Limb (tissue), 2 donors: Measurements from ENCODE around the gene TRDN.
"Not testable (repeated sequence)": the region's sequence is repeated elsewhere in the genome, so short reads cannot be mapped to it uniquely, and the experiment has no call there.

Source experiments
- DNase-seq, 2 donors: peaks; one replicate each; pipeline ENCODE4 v3.0.0-alpha.2; 2016; ENCODE audit errors: extremely low spot score in 2 of 2

TRDN gene

DNA sequence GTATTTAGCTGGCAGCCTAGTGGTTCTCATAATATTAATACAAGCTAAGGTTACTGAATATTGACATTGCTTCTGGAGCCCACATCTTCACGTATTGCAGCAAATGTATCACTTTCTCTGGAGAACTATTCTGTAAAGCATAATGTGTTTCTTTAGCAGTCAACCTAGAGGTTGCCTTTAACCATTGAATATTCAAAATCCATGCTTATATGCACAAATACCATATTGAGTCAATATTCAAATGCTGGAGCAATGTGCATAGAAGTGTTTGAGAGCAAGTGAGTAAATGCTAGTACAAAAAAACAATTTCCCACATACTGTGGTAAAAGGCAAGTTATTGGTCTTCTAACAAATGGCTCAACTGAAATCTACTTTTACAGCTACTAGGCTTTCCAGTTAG, 231.8 kb downstream of the TRDN start:
- no peak for DNase-seq

- DNase-seq, result no peak
Measured at GRCh38 chr6:123402052-123402451, 234.7 kb downstream of the TRDN start.

DNA sequence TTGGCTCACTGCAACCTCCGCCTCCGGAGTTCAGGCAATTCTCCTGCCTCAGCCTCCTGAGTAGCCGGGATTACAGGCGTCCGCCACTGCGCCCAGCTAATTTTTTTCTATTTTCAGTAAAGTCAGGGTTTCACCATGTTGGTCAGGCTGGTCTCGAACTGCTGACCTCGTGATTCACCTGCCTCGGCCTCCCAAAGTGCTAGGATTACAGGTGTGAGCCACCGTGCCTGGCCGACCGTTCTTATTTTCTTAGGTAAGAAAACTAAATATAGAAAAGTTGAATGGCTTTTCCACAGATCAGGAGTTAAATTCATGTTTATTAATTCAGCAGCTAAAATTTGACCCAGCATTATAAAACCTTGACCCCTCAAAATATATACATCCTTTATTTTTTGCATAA, 238.7 kb downstream of the TRDN start:
- no peak for DNase-seq

DNA sequence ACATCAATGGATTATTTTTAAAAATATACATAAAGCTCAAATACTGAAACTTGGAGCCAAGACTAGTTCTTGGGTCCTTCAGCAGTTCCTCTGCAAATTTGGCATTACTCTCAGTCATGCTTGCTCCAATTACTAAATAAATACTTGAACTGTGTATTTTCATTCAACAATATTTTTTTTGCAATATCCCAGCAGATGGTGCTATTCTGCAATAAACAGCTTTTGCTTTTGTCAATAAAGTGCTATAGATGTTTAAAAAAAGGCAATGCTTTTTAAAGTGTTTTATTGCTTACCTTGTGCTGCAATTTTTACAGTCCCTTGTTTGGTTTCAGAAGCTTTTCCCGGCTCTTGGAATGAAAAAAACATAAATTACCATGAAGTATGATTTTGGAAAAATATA, 243.4 kb downstream of the TRDN start:
- DNase-seq, result peak in 1 of 2 donors; percentile 51

- no peak for DNase-seq
Measured at GRCh38 chr6:123383718-123384117, 253.0 kb downstream of the TRDN start.

GRCh38 chr6:123380257-123380656, 256.5 kb downstream of the TRDN start:
- DNase-seq, result peak; percentile 10 to 28

GRCh38 chr6:123372737-123373136, 264.0 kb downstream of the TRDN start:
- no peak for DNase-seq

- no peak for DNase-seq
Measured at GRCh38 chr6:123363912-123364311, 272.8 kb downstream of the TRDN start.

DNA sequence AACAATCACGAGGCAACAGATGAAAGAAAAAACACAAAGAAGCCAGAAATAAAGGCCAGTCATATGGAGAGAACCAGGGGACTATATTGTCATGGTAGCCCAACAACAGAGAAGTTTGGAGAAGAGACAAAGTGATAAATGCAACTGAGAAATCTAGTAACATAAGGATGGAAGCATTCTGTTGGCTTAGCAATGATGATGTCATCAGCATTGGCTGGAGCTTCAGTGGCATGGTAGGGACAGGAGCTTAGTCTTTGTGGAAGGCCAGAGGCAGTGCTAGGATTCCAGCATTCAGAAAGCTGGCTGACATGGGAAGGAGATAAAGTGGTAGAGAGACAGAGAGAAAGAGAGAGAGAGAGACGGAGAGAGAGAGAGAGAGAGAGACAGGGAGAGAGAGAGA, 276.4 kb downstream of the TRDN start:
- no peak for DNase-seq

DNA sequence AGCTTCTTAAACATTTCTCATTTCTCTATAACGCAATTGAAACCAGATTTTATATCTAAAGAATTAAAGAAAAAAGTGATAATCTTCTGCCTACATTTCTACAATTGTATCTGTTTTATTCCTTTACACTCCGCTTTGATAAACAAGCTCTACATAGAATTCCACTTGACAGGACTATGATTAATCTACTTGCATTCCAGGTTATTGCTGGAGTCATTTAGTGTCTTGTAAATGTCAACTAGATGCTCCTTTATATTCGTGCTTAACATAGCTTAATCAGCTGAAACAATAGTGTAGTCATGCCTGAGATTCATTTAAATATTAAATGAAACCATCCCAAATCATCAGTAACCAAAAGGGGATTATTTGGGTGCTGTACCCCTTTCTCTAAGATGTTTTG, 284.0 kb downstream of the TRDN start:
- DNase-seq, result no peak

- DNase-seq, result no peak
Measured at GRCh38 chr6:123352279-123352678, 284.5 kb downstream of the TRDN start.

GRCh38 chr6:123343836-123344235, 292.9 kb downstream of the TRDN start:
- no peak for DNase-seq

- DNase-seq, result no peak
Measured at GRCh38 chr6:123338394-123338793, 298.4 kb downstream of the TRDN start.

- DNase-seq, result no peak
Measured at GRCh38 chr6:123333000-123333756, 303.6 kb downstream of the TRDN start.

DNA sequence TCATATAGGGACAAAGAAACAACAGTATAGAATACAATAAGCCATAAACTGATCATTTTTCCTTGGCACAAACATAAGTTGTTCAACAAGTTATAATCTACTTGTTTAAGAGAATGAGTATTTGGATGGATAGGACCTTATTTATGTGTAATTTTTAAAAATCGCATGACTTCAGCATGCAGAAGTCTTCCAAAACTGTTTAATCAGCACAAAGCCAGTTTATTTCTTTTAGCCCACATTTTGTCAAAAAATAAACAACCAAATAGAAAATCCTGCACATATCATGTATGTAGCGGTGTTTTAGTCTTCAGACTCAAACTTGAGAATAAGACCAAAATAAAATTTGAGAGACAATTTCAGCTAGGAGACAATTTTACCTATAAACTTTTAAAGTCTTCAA, 304.7 kb downstream of the TRDN start:
- no peak for DNase-seq

DNA sequence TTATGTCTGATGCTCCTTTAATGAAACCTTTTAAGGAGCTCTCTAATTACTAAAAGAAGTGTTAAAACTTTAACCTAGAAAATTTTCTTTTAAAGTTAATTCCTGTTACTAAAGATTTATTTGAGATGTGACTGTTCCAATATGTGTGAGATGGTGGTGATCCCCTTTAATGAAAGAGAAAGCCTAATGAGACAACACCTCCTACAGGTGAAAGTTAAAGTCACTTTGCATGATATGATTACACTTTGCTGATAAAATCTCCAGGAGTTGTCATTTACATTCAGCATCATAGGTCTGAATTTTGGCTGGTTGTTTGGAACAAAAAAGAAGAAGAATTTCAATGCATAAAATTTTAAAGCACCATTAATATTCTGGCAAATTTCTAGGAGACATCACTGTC, 307.4 kb downstream of the TRDN start:
- DNase-seq, result no peak

DNA sequence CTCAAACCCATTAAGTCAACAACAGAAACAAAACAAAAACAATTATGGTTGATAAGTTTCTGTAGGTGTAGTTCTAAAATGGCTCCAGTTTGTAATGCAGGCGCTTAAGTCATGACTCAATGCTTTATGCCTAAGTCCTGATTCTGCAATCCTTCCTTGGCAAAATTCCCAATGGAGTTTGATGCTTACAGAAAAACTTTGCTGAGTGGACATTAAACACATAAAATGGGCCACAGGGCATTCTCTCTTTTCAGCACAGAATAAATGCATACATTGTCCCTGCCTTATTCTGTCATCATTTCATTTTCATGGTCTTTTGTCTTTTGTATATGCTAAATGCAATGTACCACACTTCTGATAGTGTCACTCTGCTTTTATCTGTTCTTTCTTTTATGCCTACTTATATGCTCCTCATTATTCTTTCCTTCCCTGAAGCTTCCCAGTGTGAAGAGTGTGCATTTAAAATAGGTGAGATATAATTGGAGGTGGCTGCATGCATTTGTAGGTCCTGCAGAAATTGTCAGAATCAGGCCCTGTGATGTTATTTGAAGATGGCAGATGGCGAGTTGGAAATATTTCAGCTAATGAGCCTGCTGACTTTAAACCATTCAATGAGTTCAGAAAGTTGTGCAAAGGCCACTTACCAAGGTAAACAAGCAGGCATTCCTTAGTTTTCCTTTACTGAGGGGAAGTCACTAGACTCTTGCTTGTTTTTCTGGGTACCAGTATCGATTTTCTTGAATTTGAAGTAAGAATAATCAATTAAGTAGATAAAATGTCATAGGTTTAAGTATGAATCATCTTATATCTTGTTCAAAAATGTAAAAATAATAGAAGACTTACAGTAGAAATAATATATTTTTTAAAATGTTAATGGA, 313.1 kb downstream of the TRDN start:
- DNase-seq, result no peak

GRCh38 chr6:123321020-123321419, 315.7 kb downstream of the TRDN start:
- no peak for DNase-seq

DNA sequence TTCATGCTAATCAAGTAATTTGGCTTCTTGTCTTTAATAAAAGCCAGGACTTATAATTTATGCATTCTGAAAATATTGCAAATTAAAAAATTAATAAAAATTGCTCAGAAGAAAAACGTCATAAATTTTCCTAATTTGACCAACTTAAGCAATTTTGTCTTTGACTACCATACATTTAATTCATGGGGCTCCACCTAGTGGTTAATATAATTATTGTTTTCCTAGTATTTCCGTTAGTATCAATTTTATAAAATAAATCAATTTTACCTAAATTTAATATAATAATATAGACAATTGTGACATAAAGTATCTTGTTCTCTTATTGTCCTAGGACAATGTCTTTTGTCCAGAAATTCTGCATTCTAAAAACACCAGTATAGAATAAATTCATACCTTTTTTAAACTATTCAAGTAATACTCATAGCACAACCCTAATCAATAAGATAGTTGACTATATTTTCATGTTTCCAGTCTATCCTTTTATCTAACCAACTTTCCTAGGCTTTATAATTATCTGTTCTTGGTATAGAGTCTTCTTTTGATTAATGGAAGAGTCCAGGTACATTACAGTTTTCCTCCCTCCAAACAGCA, 319.9 kb downstream of the TRDN start:
- peak in 1 of 2 donors; percentile 42 for DNase-seq

DNA sequence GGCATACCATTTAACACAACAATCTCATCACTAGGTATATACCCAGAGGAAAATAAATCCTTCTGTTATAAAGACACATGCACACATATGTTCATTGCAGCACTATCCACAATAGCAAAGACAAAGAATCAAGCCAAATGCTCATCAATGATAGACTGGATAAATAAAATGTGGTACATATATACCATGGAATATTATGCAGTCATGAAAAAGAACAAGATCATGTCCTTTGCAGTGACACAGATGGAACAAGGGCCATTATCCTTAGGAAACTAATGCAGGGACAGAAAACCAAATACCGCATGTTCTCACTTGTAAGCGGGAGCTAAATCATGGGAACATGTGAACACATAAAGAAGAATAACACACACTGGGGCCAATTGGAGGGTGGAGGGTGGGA, 322.3 kb downstream of the TRDN start:
- not testable (repeated sequence) for DNase-seq

- no peak for DNase-seq
Measured at GRCh38 chr6:123309130-123309529, 327.6 kb downstream of the TRDN start.

GRCh38 chr6:123306334-123306733, 330.4 kb downstream of the TRDN start:
- no peak for DNase-seq
